H1 (cell line): ENCODE data around the gene KDM6A. TPM values are rescaled to one million over a fixed set of nuclear protein-coding genes. Genes with fewer than 3 reads are reported as not detected.

ENCODE experiments used
- CTCF ChIA-PET: fragments of 300-600 bp; sonication (Branson Sonifier 250); formaldehyde crosslinking; loops from one replicate; lab custom pipeline; 2021; ENCODE audit not compliant: partially characterized antibody; lab: Charles Lee
- POLR2A ChIA-PET: fragments of 300-600 bp; sonication (Branson Sonifier 250); formaldehyde crosslinking; loops from one replicate; lab custom pipeline; 2021; ENCODE audit warnings: inconsistent platforms; ENCODE audit not compliant: partially characterized antibody; lab: Charles Lee
- DNase-seq, 2 experiments: peaks; one replicate each; pipeline versions ENCODE4 v3.0.0 to v3.0.0-alpha.2; 2010 to 2022; ENCODE audit warnings: low spot score in 2 of 2, low read depth in 1 of 2, mixed read lengths in 1 of 2
- FAIRE-seq: peaks from 2 replicates; lab custom pipeline; 2011; peaks lifted over from hg19 to GRCh38; lab: Jason Lieb, UNC
- H2AFZ ChIP-seq: 2 replicates; pipeline ENCODE4 v1.8.1; 2012; ENCODE audit warnings: low read length, inconsistent platforms
- H2AK5ac ChIP-seq: 2 replicates; pipeline ENCODE4 v1.6.1; 2013; ENCODE audit warnings: low read depth, low read length
- H2BK120ac ChIP-seq: replicated peaks from 2 replicates; pipeline ENCODE3; 2013; ENCODE audit warnings: low read depth, low read length, inconsistent platforms
- H2BK12ac ChIP-seq: 2 replicates; pipeline ENCODE4 v1.6.1; 2013; ENCODE audit warnings: low read depth, low read length
- H2BK15ac ChIP-seq: 2 replicates; pipeline ENCODE4 v1.6.1; 2013; ENCODE audit warnings: low read length
- H2BK20ac ChIP-seq: 2 replicates; pipeline ENCODE4 v1.6.1; 2013; ENCODE audit warnings: low read length
- H2BK5ac ChIP-seq: 2 replicates; pipeline ENCODE4 v1.6.1; 2013; ENCODE audit warnings: low read depth, low read length
- H3K14ac ChIP-seq: 2 replicates; pipeline ENCODE4 v1.6.1; 2013; ENCODE audit warnings: inconsistent platforms; ENCODE audit not compliant: insufficient read length
- H3K18ac ChIP-seq: 2 replicates; pipeline ENCODE4 v1.6.1; 2013; ENCODE audit warnings: low read length; ENCODE audit errors: extremely low read depth
- H3K23ac ChIP-seq: 2 replicates; pipeline ENCODE4 v1.6.1; 2013; ENCODE audit warnings: inconsistent platforms; ENCODE audit not compliant: insufficient read length
- H3K23me2 ChIP-seq: 2 replicates; pipeline ENCODE4 v1.6.1; 2013; ENCODE audit warnings: low read depth, low read length
- H3K27ac ChIP-seq: 2 replicates; pipeline ENCODE4 v1.6.1; 2011; ENCODE audit warnings: low read depth, low read length, inconsistent platforms
- H3K27me3 ChIP-seq, 4 experiments: replicated peaks in 1 of 4; 1 replicate in 1 of 4; 2 replicates in 3 of 4; pipeline versions ENCODE4 v1.6.1 to v1.8.1; 2011 to 2013; ENCODE audit warnings: low read length in 3 of 4, mild to moderate bottlenecking in 3 of 4, inconsistent platforms in 2 of 4, mixed read lengths in 2 of 4, moderate library complexity in 1 of 4; ENCODE audit not compliant: control insufficient read depth in 3 of 4, insufficient read depth in 3 of 4; ENCODE audit errors: extremely low read depth in 1 of 4
- H3K36me3 ChIP-seq, 4 experiments: 2 replicates each; pipeline versions ENCODE4 v1.6.1 to v1.8.1; 2011 to 2013; ENCODE audit warnings: mild to moderate bottlenecking in 4 of 4, low read length in 3 of 4, moderate library complexity in 2 of 4, control low read depth in 1 of 4, inconsistent platforms in 1 of 4; ENCODE audit not compliant: insufficient read depth in 4 of 4, control insufficient read depth in 2 of 4
- H3K4ac ChIP-seq: replicated peaks from 2 replicates; pipeline ENCODE3; 2013; ENCODE audit warnings: low read length, low read depth, mixed read lengths, inconsistent platforms; ENCODE audit not compliant: insufficient read length
- H3K4me1 ChIP-seq, 4 experiments: replicated peaks in 1 of 4; 1 replicate in 1 of 4; 2 replicates in 3 of 4; pipeline versions ENCODE4 v1.6.1 to v1.8.1; 2011 to 2013; ENCODE audit warnings: low read length in 3 of 4, inconsistent platforms in 2 of 4, mixed read lengths in 1 of 4; ENCODE audit not compliant: insufficient read depth in 4 of 4, control insufficient read depth in 3 of 4
- H3K4me2 ChIP-seq, 2 experiments: 2 replicates each; pipeline versions ENCODE4 v1.6.1 to v1.8.1; 2011 to 2013; ENCODE audit warnings: low read depth in 2 of 2, low read length in 2 of 2, control low read depth in 1 of 2, inconsistent platforms in 1 of 2, mild to moderate bottlenecking in 1 of 2; ENCODE audit not compliant: insufficient read depth in 1 of 2
- H3K4me3 ChIP-seq, 4 experiments: fragments of 200-600, 300-600 bp in 1 of 4; sonication (generic), shearing (Covaris generic), sonication (Bioruptor Twin) in 1 of 4; 2 replicates each; pipeline versions ENCODE4 v1.5.1 to v1.8.1; 2011 to 2016; ENCODE audit warnings: low read length in 4 of 4, low read depth in 3 of 4, control low read depth in 2 of 4, inconsistent platforms in 2 of 4, mild to moderate bottlenecking in 2 of 4, mixed read lengths in 1 of 4, moderate library complexity in 1 of 4; ENCODE audit not compliant: insufficient read depth in 2 of 4; ENCODE audit errors: extremely low read depth in 1 of 4
- H3K56ac ChIP-seq: replicated peaks from 2 replicates; pipeline ENCODE3; 2013; ENCODE audit warnings: low read depth, mild to moderate bottlenecking, mixed read lengths, low read length, inconsistent platforms; ENCODE audit not compliant: insufficient read length
- H3K79me1 ChIP-seq: 2 replicates; pipeline ENCODE4 v1.6.1; 2013; ENCODE audit warnings: low read depth, low read length, control low read depth
- H3K79me2 ChIP-seq, 2 experiments: 2 replicates each; pipeline versions ENCODE4 v1.6.1 to v1.8.1; 2012 to 2013; ENCODE audit warnings: low read length in 2 of 2, mild to moderate bottlenecking in 2 of 2, inconsistent platforms in 1 of 2; ENCODE audit not compliant: insufficient read depth in 2 of 2, control insufficient read depth in 1 of 2
- H3K9ac ChIP-seq, 4 experiments: replicated peaks in 1 of 4; 1 replicate in 1 of 4; 2 replicates in 3 of 4; pipeline versions ENCODE4 v1.6.1 to v1.8.1; 2011 to 2013; ENCODE audit warnings: low read depth in 3 of 4, low read length in 3 of 4, control low read depth in 2 of 4, mild to moderate bottlenecking in 2 of 4, moderate library complexity in 2 of 4, inconsistent platforms in 1 of 4; ENCODE audit errors: extremely low read depth in 1 of 4
- H3K9me3 ChIP-seq, 2 experiments: 2 replicates each; pipeline versions ENCODE4 v1.6.1 to v1.8.1; 2012 to 2013; ENCODE audit warnings: mild to moderate bottlenecking in 2 of 2, moderate library complexity in 2 of 2, control low read depth in 1 of 2, inconsistent platforms in 1 of 2, low read depth in 1 of 2, low read length in 1 of 2, mixed read lengths in 1 of 2; ENCODE audit not compliant: insufficient read depth in 2 of 2
- H4K20me1 ChIP-seq, 2 experiments: replicated peaks in 1 of 2; 2 replicates each; pipeline versions ENCODE3 to v1.8.1; 2011 to 2013; ENCODE audit warnings: inconsistent platforms in 2 of 2, low read length in 2 of 2, mild to moderate bottlenecking in 1 of 2; ENCODE audit not compliant: insufficient read depth in 2 of 2, control insufficient read depth in 1 of 2
- H4K5ac ChIP-seq: 2 replicates; pipeline ENCODE4 v1.6.1; 2013; ENCODE audit warnings: low read length, low read depth, mixed read lengths, inconsistent platforms; ENCODE audit not compliant: insufficient read length
- H4K8ac ChIP-seq: 2 replicates; pipeline ENCODE4 v1.8.0; 2013; ENCODE audit warnings: mild to moderate bottlenecking, moderate library complexity, low read length, inconsistent platforms; ENCODE audit not compliant: insufficient read depth; ENCODE audit errors: extremely low read depth
- H4K91ac ChIP-seq: replicated peaks from 2 replicates; pipeline ENCODE3; 2013; ENCODE audit warnings: low read length, mixed read lengths, inconsistent platforms; ENCODE audit not compliant: insufficient read length
- EGR1 ChIP-seq: IDR thresholded peaks from 2 replicates; pipeline ENCODE4 v1.6.1; 2011; ENCODE audit warnings: low read depth, low read length, borderline replicate concordance
- MAFK ChIP-seq: IDR thresholded peaks from 2 replicates; pipeline ENCODE4 v1.6.1; 2012; ENCODE audit warnings: low read depth, mild to moderate bottlenecking, improper control_type of control experiment, low read length
- WGBS, 2 experiments: shearing (Covaris generic) in 1 of 2; methylation state at CpG; one replicate each; pipeline versions ENCODE4 v1.1.6 to v1.1.7; 2013 to 2015; ENCODE audit warnings: low lambda C conversion rate in 2 of 2, mixed read lengths in 2 of 2, inconsistent platforms in 1 of 2, low coverage in 1 of 2, missing lambda C conversion rate in 1 of 2; ENCODE audit not compliant: insufficient replicate concordance in 2 of 2, insufficient coverage in 1 of 2, insufficient read length in 1 of 2; ENCODE audit errors: extremely low coverage in 1 of 2, missing lambda C conversion rate in 1 of 2; 5-methylcytosine and 5-hydroxymethylcytosine counted together
- polyA plus RNA-seq, 7 experiments: library from polyadenylated mRNA; depleted of rRNA in 3 of 7; stranded (reverse) in 5 of 7; unstranded in 2 of 7; fragments of >200 nt in 5 of 7; fragments of 200-250 nt in 2 of 7; gene quantifications; 1 replicate in 5 of 7; 2 replicates in 1 of 7; 4 replicates in 1 of 7; pipeline versions ENCODE4 v1.2.1 to v1.2.3, GENCODE V29; 2011 to 2013; ENCODE audit warnings: missing spikeins in 2 of 7, mixed read lengths in 2 of 7
- total RNA-seq: library from RNA; stranded (reverse); fragmentation: NEBNext Ultra II Directional; extraction: Animal tissue kit (Norgen Biotek cat#: 25700); gene quantifications from 2 replicates; pipeline ENCODE4 v1.2.1, GENCODE V29; 2021

Gene KDM6A
- total and polyA plus RNA-seq, 2 of the 8 experiments (the other 6 are each of a cell fraction or from before 2014, with no cell fraction given): 43.5 to 58.4 TPM

- no peak for DNase-seq
- no peaks in the 10 kb centered on the region for H3K23me2 ChIP-seq
- no peak overlapping the region for H2BK120ac ChIP-seq
- H3K56ac ChIP-seq: no peak overlapping the region
- H3K9me3 ChIP-seq: no peaks in the 10 kb centered on the region
- H3K9ac ChIP-seq: no peak overlapping the region
- no peak for FAIRE-seq
- no peaks in the 10 kb centered on the region for H4K20me1 ChIP-seq
- WGBS, 2 experiments: 94% methylated on average over 4 of the region's 4 CpGs; no CpG with 5 or more reads in 1 of the 2 experiments
- no peak overlapping the region for H2AFZ ChIP-seq
- CTCF ChIA-PET: no interaction called here
- H2BK20ac ChIP-seq: no peak overlapping the region
- no peak overlapping the region for H3K4ac ChIP-seq
- H3K4me2 ChIP-seq: no peak overlapping the region
- no peak overlapping the region for H3K4me3 ChIP-seq
- POLR2A ChIA-PET: no interaction called here
- no peak overlapping the region for H3K18ac ChIP-seq
- no peak overlapping the region for H4K8ac ChIP-seq
- no peaks in the 10 kb centered on the region for H3K27me3 ChIP-seq
- H3K79me1 ChIP-seq: no peaks in the 10 kb centered on the region
- H2AK5ac ChIP-seq: no peak overlapping the region
- H2BK12ac ChIP-seq: no peak overlapping the region
- no peak overlapping the region for H3K14ac ChIP-seq
- no peak overlapping the region for H2BK5ac ChIP-seq
- H3K4me1 ChIP-seq: no peaks in the 10 kb centered on the region
- no peak for TF ChIP-seq EGR1
- TF ChIP-seq MAFK: peak; percentile 29; the same call in 1 of the 2 replicates
- H3K23ac ChIP-seq: no peak overlapping the region
- no peak overlapping the region for H2BK15ac ChIP-seq
- H4K5ac ChIP-seq: no peak overlapping the region
- no peak overlapping the region for H4K91ac ChIP-seq
- H3K36me3 ChIP-seq: peaks cover 0 to 15% (median 1%) of the 10 kb centered on the region in 4 experiments; a peak in 4 of 8 replicates
- no peak overlapping the region for H3K27ac ChIP-seq
- peaks cover 0 to 53% of the 10 kb centered on the region in 2 experiments; a peak in 2 of 4 replicates for H3K79me2 ChIP-seq
Measured at GRCh38 chrX:45036161-45036560, 163.2 kb downstream of the KDM6A start.
